ENCODE data around the gene MRTFA.
"Not testable (repeated sequence)": the region's sequence is repeated elsewhere in the genome, so short reads cannot be mapped to it uniquely, and the experiment has no call there.

MRTFA gene

DNA sequence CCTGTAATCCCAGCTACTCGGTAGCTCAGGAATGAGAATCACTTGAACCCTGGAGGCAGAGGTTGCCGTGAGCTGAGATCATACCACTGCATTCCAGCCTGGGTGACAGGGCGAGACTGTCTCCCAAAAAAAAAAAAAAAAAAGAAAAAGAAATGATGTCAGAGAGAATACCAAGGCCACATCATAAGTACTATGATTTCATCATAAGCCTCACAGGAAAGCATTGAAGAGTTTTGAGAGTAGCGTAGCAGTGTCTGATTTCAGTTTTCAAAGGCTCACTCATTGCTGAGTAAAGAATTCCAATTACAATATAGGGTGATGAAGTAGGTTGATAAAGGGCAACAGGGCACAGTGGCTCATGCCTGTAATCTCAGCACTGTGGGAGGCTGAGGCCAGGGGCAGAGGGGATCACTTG, 88.8 kb downstream of the MRTFA start:
- no peak for DNase-seq

DNA sequence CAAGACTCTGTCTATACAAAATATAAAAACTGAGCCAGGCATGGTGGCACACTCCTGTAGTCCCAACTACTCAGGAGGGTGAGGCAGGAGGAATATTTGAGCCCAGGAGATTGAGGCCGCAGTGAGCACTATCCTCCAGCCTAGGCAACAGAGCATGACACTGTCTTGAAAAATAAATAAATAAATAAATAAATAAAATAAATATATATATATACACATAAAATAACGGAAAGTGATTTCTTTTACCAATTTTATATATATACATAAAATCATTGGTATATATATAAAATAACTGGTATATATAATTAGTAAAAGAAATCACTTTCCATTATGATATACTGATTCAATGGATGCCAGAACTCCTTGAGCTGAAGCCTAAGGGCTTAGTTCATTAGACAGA, 91.8 kb downstream of the MRTFA start:
- no peak for DNase-seq

DNA sequence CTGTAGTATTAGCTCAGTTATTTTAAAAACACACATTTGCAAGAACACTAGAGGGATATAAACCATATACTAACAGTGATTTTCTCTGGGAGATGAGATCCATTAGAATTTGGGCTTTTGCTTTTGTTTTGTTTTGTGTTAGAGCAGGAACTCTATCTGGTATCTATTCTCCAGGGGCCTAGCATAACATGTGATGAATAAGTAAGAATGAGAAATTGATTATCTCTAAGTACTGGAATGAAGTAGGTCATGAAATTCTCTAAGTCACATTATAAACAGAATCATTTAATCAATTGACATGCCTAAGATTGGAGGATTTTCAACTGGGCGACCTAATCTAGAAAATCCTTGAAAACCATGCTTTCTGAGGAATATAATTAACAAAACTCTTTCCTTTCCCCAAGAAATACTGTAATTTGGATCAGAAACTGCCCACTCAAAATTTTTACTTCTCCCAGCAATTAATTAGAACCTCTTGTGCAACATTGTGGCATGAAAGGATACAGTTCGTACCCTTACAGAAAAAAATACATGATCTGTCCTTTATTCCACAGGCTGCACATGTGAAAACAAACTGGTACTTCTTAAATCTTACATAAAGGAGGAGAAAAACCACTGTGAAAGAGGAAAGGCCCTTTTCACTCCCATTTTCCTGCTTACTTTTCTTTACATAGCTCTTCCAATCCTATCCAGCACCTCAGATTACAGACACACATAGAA, 93.5 kb downstream of the MRTFA start:
- DNase-seq, result no peak

DNA sequence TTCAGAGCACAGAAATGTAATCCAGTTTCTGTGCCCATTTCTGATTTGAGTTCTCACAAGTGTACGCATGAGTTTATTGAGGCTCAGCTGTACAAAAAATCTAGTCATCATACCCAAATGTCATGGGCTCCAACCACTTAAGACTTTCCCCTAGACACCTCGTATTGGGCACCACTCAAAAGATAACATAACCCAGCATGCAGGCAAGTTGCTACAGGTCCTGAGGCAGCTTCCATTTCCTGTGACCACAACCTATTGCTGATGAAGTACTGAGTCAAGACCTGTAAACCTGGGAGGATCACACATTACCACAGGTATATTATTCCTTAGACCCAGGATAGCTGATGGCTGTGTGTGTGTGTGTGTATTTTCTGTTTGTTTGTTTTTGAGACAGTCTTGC, 95.2 kb downstream of the MRTFA start:
- DNase-seq, result no peak

DNA sequence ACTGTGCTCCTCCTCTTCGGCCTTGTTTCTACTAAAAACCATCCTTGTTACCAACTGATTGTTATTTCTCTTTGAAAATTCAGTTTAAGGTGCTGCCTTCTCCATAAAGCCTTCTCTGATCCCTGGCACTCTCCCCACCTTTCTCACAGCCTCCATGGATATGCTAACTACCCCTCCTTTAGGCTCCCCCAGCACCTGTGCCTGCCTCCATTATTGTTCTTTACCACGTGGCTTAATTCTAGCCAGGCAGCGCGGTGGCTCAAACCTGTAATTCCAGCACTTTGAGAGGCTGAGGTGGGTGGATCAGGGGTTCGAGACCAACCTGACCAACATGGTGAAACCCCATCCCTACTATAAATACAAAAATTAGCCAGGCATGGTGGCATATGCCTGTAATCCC, 96.3 kb downstream of the MRTFA start:
- DNase-seq, result no peak

DNA sequence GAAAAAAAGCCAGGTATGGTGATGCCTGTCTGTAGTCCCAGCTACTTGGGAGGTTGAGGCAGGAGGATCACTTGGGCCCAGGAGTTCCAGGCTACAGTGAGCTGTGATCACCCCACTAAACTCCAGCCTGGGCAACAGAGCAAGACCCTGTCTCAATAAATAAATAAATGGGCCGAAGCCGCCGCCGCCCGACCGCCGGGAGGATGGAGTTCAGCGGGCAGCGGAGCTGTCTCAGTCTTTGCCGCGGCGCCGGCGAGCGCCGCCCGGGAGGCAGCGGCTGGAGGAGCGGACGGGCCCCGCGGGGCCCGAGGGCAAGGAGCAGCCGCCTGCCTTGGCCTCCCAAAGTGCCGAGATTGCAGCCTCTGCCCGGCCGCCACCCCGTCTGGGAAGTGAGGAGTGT, 100.4 kb downstream of the MRTFA start:
- DNase-seq, result not testable (repeated sequence)

DNA sequence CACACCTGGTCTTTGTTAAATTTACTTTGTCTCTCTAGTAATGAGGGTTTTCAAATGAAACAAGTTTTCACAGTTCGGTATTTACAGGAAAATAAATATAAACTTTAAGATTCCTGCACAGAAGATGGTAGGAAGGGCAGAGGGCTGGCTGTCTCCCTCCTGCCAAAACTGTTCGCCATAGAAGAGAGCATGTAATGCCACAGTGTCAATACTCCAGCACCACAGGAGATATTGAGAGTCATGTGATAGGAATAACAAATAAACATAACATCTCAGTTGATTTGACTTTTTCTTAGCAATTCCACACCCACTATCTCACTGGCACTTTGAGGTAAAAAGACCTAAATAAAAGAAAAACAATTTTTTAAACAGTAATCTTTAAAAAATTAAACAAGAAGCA, 100.9 kb downstream of the MRTFA start:
- no peak for DNase-seq

DNA sequence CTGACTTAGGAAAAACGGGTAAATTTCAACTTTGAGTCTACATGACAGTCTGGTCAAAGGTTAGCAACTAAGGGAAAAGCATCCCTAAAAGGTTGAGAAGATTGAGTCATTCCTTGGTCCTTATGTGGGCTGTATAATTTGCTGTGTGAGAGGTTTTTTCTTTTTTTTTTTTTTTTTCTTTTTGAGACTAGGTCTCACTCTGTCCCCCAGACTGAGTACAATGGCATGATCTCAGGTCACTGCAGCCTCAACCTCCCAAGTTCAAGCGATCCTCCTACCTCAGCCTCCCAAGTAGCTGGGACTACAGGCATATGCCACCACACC, 101.4 kb downstream of the MRTFA start:
- DNase-seq, result no peak

DNA sequence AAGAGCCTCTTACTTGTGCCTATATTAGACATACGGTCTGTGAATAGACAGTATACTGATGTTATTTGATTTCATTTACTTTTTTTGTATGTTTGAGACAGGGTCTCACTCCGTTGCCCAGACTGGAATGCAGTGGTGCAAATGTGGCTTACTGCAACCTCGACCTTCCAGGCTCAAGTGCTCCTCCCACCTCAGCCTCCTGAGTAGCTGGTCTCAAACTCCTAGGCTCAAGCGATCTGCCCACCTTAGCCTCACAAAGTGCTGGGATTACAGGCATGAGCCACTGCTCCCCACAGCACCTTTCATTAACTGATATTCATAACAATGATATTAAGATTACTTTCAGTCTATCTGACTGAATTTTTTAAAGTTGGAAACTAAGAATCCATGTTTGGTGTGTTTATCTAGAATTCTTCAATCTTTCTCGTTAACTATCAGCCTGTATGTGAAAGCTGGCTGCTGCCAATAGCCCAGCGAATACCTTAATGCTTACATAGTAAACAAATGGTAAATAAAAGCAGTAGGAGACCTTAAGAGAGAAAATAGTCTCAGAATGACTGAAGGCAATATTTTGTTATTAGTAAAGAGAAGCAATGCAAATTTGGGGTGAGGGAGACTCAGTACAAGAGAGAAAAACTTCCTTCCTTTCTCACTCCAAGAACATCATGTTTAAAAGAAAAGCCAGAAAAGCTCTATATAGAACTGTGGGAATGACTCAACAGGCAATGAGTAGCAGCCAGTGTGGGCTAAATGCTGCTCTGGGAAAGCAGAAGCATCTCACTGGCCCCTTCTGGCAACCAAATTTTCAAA, 101.9 kb downstream of the MRTFA start:
- no peak for DNase-seq

DNA sequence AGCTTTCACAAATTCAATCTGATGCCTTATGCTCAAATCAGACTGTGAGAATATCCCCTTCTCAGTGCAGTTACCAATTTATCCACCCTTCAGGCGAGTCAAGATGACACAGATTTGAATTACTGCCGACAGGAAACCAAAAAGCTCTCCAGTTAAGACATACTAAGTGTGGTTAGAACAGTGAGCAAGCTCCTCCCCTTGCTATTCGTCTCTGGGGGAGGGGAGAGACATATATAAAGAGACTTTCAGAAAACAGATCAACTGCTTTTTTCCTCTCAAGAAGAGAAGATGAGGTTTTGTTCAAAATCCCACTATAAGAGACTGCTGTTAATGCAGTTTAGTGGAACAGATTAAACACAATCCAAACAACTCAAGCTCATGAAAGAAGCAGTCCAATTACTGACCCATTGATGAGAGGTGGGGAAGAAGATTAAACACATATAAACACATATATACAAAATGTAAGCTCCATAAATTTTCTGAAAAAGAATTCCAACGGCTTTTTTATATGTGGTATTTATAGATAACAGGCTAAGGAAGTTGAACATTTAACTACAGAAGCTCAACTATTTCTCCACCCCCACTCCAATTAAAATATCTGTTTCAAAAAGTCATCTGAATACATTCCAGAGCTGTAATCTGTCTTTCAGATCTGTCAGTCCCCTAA, 102.7 kb downstream of the MRTFA start:
- peak; percentile 85 for DNase-seq

DNA sequence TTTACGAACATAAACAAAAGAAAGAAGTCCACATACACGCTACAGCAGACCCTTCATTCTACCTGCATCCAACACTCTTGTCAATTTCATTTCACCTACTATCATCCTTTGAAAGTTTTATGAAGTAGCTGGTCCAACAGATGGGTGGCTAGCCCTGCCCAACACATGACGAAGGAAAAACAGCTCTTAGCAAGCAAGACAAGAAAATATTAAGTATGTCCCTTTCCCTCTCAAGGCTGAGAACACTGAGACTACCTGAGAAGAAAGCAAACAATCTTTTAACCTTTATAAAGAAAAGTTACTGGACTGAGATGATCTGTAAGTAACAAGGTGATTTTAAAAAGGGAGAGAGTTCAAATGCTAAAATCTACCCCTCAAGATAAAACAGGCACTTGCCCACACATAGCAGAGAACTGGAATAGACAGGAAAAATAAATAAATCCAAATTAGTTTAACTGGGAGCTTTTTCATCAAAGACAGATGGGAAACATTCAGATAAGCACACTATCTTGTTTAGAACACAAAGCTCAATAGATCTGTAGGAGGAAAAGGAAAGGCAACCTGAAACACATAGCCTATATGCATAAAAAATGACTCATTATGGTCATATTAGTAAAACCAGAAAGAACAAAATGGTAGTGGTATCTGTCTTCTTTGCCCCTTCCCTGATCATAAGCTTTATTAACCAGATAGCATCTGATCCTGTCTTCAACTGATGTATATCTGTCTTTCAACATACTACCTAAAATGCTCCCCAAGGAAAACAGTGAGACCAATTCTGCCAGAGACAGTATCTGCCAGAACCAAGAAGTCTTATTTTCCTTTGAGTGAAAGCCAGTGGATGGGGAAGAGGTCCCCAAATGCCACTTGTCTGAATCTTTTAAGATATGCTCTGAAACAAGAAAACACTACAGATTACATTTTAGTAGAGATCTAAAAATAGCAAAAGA, 104.3 kb downstream of the MRTFA start:
- DNase-seq, result no peak

DNA sequence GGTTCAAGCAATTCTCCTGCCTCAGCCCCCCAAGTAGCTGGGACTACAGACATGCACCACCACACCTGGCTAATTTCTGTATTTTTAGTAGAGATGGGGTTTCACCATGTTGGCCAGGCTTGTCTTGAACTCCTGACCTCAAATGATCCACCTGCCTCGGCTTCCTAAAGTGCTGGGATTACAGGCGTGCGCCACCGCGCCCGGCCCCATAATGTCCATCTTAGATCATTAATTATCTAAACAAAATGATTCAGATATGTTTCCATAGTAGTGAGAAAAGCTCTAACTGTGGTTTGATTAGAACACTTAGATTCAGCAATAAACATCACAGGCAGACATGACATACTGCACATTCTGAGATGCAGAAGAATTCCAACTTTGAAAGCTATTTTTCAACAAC, 106.1 kb downstream of the MRTFA start:
- not testable (repeated sequence) for DNase-seq

DNA sequence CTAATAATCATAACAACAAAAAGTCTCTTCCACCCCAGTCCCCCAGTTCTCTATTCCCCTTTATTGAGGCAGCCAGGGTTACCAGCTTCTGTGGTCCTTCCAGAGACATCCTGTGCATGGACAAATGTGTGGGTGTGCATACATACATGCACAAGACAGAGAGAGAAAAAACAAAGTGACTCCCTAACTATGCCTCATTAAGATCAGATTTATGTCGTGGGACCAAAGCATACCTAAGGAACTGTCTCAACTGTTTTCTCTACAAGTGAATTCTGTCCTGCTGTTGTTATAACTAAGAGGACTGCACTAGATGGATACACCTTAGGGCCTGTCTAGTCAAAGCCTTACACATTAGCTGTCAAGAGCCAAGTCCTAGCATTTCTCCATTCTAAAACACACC, 106.7 kb downstream of the MRTFA start:
- DNase-seq, result no peak

DNA sequence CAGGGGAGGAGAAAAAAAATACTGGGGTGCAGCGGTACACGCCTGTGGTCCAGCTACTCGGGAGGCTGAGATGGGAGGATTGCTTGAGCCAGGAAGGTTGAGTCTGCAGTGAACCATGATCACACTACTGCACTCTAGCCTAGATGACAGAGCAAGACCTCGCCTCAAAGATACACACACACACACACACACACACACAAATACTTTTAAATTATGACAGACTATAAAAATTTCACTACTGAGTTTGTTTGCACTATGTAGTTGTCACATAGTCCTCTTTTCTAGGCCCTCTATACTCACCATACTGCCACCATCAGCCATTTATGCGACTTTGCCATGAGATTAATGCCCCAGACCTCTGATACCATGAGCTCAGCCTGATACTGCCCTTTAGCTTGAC, 109.6 kb downstream of the MRTFA start:
- DNase-seq, result no peak

DNA sequence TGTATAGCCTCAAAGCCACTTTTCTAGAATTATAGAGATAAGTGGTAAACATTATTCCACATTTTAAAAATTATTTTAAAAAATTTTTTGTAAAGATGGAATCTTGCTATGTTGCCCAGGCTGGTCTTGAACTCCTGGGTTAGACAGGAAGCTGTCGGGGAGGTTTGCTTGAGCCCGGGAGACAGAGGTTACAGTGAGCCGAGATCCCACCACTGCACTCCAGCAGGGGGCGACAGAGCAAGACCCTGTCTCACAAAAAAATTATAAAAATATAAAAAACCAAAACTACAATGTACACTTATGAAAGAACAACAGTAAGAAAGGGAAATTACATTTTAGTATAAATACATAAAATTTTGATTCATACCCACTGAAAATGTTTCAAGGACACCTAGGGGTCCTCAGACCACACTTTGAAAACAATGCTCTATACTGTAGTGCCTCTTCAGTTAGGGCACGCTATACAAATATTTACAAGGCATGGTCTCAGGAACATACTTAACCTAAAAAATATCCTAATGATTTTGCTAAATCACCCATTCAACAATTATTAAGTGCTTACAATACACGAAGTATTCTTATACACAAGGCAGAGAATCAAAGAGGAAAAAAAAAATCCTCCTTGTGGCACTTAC, 111.2 kb downstream of the MRTFA start:
- DNase-seq, result peak; percentile 78

DNA sequence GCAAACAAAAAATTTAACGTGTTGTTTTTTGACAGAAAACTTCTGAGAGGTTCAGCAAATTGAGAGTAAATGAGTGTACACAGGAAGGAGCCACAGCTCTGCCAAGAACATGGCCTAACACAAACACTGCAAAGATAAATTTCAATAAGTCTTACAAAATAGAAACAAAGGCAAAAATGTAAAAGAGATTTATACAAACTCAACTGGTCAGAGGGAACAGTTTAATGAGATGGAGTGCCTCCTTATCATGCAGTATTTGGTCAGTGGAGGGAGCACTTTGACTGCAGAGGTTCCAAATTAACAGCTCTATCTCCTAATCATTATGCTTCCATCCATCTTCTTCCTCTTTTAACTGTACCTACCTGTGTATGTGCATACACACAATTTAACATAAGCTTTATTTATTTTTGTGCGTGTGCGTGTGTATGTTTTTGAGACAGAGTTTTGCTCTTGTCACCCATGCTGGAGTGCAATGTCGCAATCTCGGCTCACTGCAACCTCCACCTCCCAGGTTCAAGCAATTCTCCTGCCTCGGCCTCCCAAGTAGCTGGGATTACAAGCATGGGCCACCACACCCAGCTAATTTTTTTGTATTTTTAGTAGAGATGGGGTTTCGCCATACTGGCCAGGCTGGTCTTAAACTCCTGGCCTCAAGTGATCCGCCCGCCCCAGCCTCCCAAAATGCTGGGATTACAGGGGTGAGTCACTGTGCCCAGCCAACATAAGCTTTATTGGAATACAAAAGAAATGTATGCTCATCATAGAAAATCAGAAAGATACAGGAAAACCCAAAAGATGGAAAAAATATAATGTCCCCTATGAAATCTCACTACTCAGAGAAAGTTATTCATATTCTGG, 111.9 kb downstream of the MRTFA start:
- DNase-seq, result no peak

DNA sequence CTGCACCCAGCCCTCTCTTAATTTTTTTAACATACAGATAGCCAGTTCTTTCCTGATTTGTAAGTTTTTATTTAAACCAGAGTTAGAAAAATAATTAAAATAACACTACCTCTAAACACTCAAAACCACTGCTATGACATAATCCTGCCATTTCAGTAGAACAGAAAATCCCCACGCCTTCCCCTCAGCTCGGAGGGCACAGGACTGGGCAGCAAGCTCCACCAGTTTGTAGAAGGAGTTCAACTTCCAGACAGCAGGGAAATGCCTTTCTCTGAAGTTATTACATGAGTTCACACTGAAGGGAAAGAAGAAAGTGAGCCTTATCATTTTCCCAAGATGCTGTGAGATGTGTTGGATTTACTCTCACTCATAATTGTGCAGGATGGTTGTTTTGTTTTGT, 114.4 kb downstream of the MRTFA start:
- DNase-seq, result no peak

DNA sequence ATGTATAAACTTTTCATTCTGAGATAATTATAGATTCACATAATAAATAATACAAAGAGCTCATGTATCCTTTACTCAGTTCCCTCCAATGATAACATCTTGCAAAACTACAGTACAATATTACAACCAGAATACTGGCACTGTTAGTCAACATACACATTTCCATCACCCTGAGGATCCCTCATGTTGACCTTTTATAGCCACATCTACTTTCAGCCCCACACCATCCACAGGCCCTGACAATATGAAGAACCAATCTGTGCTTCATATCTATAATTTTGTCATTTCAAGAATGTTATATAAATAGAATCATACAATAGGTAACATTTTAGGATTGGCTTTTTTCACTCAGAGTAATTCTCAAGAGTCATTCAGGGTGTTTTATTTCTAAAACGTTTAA, 115.5 kb downstream of the MRTFA start:
- no peak for DNase-seq

DNA sequence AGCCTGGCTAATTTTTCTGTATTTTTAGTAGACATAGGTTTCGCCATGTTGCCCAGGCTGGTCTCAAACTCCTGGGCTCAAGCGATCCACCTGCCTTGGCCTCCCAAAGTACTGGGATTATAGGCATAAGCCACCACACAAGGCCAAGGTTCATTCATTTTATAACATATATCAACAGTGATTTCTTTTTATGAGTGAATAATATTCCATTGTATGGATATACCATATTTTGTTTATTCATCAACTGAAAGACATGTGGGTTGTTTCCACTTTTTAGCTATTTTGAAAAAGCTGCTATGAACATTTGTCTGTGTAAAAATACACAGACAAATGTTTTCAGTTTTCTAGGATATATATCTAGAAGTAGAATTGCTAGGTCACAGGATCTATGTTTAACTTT, 116.0 kb downstream of the MRTFA start:
- DNase-seq, result no peak

DNA sequence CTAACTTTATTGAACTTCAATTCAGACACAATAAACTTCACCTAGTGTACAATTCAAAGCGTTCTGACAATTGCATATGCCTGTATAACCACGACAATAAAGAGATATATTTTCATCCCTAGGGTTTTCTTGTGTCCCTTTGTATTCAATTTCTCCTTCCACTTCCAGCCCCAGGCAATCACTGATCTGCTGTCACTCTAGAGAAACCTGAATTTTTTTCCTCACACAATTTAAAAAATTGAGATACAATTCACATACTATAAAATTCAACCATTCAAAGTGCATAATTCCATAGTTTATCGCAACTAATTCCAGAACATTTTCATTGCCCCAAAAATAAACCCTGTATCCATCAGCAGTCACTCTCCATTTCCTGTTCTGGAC, 116.6 kb downstream of the MRTFA start:
- DNase-seq, result no peak

DNA sequence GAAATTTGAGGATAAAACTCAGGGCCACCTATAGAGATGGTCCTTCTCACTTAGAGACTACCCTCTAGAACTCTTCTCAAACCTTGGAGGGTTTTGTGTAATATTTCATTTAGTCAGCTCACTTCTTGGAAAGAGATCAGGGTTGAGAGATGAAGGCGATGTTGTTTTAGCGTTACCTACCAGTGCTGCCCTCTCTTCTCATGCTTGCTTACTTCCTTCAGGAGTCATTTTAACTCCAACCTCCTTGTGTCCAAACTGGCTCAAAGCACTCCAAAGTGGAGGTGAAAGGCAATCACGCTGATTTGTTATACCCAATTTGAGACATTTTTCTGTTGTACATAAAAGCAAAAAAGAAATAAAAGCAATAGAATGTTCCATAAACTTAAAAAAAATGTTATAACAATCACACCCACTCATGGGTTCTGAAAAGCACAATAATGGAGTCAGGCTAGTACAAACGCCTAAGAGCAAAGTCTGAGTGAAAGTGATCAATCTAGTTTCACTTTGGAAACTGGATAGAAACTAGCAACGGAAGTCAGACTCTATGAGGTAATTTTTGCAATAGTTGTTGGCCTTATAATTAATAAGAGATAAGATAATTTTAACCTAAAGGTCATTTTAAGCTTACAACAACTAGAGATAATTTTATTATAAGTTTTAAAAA, 117.1 kb downstream of the MRTFA start:
- DNase-seq, result peak; percentile 61
